ENCODE results near the gene BID.
"Not testable (repeated sequence)": the region's sequence is repeated elsewhere in the genome, so short reads cannot be mapped to it uniquely, and the experiment has no call there.

The BID gene

GRCh38 chr22:17698276-17698675, 76.0 kb downstream of the BID start:
- DNase-seq = not testable (repeated sequence)

- not testable (repeated sequence) for DNase-seq
Observed at GRCh38 chr22:17697196-17697595, 77.1 kb downstream of the BID start.

- DNase-seq = no peak
Observed at GRCh38 chr22:17695986-17696385, 78.3 kb downstream of the BID start.

- no peak for DNase-seq
Observed at GRCh38 chr22:17694752-17695151, 79.5 kb downstream of the BID start.

- DNase-seq = no peak
Observed at GRCh38 chr22:17694193-17694592, 80.1 kb downstream of the BID start.

GRCh38 chr22:17692841-17693240, 81.4 kb downstream of the BID start:
- DNase-seq = no peak

GRCh38 chr22:17684245-17684644, 90.0 kb downstream of the BID start:
- DNase-seq = no peak
